Measurements from ENCODE around the gene PPP2R2B. TPM values are rescaled to one million over a fixed set of nuclear protein-coding genes. Genes with fewer than 3 reads are reported as not detected.

The PPP2R2B gene
- polyA plus RNA-seq, 2 of the 4 experiments (the other 2 are of a cell fraction) = not detected

GRCh38 chr5:146890731-146891440 lies 12.3 kb upstream of the PPP2R2B start:
- CTCF ChIA-PET = no interaction called here
- POLR2A ChIA-PET = no interaction called here
- no peak overlapping the region for H3K27ac ChIP-seq

GRCh38 chr5:146890066-146890465 lies 11.5 kb upstream of the PPP2R2B start:
- FAIRE-seq (no peak), DNase-seq (ENCODE audit: low read depth in 1 of 2, low spot score in 1 of 2) (no peak), ATAC-seq (no peak)
- Histone ChIP-seq H3K4me3 (no peak overlapping the region), H3K4me2 (no peak overlapping the region), H3K27ac (no peak overlapping the region), H3K9me3 (no peaks in the 10 kb centered on the region), H3K4me1 (no peaks in the 10 kb centered on the region)
- TF ChIP-seq RCOR1 (IDR thresholded peaks at IDR 0.05; ENCODE audit: low read depth, low read length) = no peak
- no peak for TF ChIP-seq KDM5A (IDR thresholded peaks at IDR 0.05)
- TF ChIP-seq HOXB13 (CRISPR knock-in tag; IDR thresholded peaks at IDR 0.05; ENCODE audit: low read depth) = no peak
- ChIA-PET POLR2A (no interaction called here), CTCF (no interaction called here)
- WGBS (ENCODE audit: missing lambda C conversion rate) = 70% methylated on average over 2 of the region's 2 CpGs

More at GRCh38 chr5:146890731-146891440, 12.3 kb upstream of the PPP2R2B start:
- no peak for ATAC-seq
- no peak for DNase-seq (ENCODE audit: low read depth in 1 of 2, low spot score in 1 of 2)
- no peak for FAIRE-seq
- Histone ChIP-seq H3K4me1 (no peaks in the 10 kb centered on the region), H3K4me3 (no peak overlapping the region), H3K9me3 (no peaks in the 10 kb centered on the region), H3K4me2 (no peak overlapping the region)
- WGBS (ENCODE audit: missing lambda C conversion rate) = 26% methylated on average over 1 of the region's 1 CpG
- no peak for TF ChIP-seq ZC3H11A (IDR thresholded peaks at IDR 0.05)
- TF ChIP-seq POLR2A (IDR thresholded peaks at IDR 0.05; ENCODE audit: low read length) = no peak
- no peak for TF ChIP-seq HOXB13 (CRISPR knock-in tag; IDR thresholded peaks at IDR 0.05; ENCODE audit: low read depth)
- TF ChIP-seq CEBPB (IDR thresholded peaks at IDR 0.05) = no peak
- no peak for TF ChIP-seq ESRRA (IDR thresholded peaks at IDR 0.05; ENCODE audit: borderline replicate concordance, low read length)
- no peak for TF ChIP-seq BCL3 (IDR thresholded peaks at IDR 0.05)
- TF ChIP-seq MAFK (IDR thresholded peaks at IDR 0.05; ENCODE audit: partially characterized antibody) = no peak
- no peak for TF ChIP-seq BHLHE40 (IDR thresholded peaks at IDR 0.05; ENCODE audit: low read depth, low read length)
- TF ChIP-seq JUN (IDR thresholded peaks at IDR 0.05) = no peak
- no peak for TF ChIP-seq ZNF302 (CRISPR knock-in tag; IDR thresholded peaks at IDR 0.05)
- TF ChIP-seq CTCF (IDR thresholded peaks at IDR 0.05) = no peak
- TF ChIP-seq USF2 (IDR thresholded peaks at IDR 0.05) = no peak
- no peak for TF ChIP-seq KDM1A (IDR thresholded peaks at IDR 0.05; ENCODE audit: low read depth)
- no peak for TF ChIP-seq CBX2 (IDR thresholded peaks at IDR 0.05; ENCODE audit: borderline replicate concordance, low read depth)

GRCh38 chr5:146889169-146889568 lies 10.6 kb upstream of the PPP2R2B start:
- FAIRE-seq (no peak), ATAC-seq (no peak), DNase-seq (ENCODE audit: low read depth in 1 of 2, low spot score in 1 of 2) (no peak)
- Histone ChIP-seq H3K4me3 (no peak overlapping the region), H3K4me2 (no peak overlapping the region), H3K27ac (no peak overlapping the region), H3K9me3 (no peaks in the 10 kb centered on the region), H3K4me1 (no peaks in the 10 kb centered on the region)
- CTCF ChIA-PET = no interaction called here
- POLR2A ChIA-PET = no interaction called here
- no peak for TF ChIP-seq ZSCAN20 (CRISPR knock-in tag; IDR thresholded peaks at IDR 0.05)
- TF ChIP-seq PBX3 (IDR thresholded peaks at IDR 0.05) = no peak
- no peak for TF ChIP-seq EP300 (IDR thresholded peaks at IDR 0.05)
- no peak for TF ChIP-seq NFE2L2 (conservative IDR thresholded peaks at IDR 0.05; ENCODE audit: low read length)
- no peak for TF ChIP-seq CHD2 (IDR thresholded peaks at IDR 0.05; ENCODE audit: low read length, partially characterized antibody)
- no peak for TF ChIP-seq ZC3H11A (IDR thresholded peaks at IDR 0.05)
- 0 out of 2 replicates have a peak, but pooled peaks have one; percentile 25 for TF ChIP-seq USF2 (IDR thresholded peaks at IDR 0.05)
- TF ChIP-seq HEYL (CRISPR knock-in tag; IDR thresholded peaks at IDR 0.05) = no peak
- no peak for TF ChIP-seq RAD21 (conservative IDR thresholded peaks at IDR 0.05 in 1 of 2, IDR thresholded peaks at IDR 0.05 in 1 of 2)
- WGBS (ENCODE audit: missing lambda C conversion rate) = 30% methylated on average over 1 of the region's 1 CpG
